HG03135 (cell line): ENCODE results near the gene WWC2.

Source experiments
- ATAC-seq: cut with Tn5 transposase; IDR thresholded peaks from one replicate; pipeline ENCODE4 v1.9.1; 2021; ENCODE audit warnings: mild to moderate bottlenecking, moderate library complexity; ENCODE audit not compliant: unreplicated experiment

The WWC2 gene

DNA sequence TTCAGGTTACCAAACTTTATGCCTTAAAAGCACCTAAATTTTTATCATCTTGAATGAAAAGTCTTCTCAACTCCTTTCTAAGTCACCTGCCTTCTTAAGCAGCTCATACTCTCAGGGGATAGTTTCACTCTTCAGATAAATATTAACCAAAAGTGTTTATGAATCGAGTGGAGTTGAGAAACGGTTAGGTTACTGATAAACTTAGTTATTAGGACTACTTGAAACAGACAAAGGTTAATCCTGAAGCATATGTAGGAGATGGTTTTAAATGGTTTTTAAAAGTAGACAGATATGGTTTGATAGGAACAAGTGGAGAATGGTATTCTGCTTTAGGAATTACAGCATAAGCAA, 188.2 kb downstream of the WWC2 start:
- ATAC-seq, result peak; percentile 80

DNA sequence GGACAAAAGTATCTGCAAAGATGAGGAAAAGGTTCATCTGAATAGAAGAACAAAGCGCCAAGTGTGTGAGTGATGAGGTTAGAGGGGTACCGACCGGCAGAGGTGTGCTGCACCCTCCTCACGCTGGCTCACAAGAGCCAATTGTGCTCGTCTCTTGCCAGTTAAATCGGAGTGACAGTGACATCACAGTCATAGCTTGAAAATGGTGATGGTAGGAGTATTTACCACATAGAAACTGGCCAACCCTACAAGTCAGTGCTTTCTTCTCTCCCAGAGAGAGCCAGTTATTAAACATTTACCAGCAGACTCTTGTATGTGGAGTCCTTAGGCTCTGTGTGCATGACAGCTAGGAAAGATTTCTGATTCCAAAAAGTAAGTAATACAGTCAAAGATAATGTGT, 188.6 kb downstream of the WWC2 start:
- ATAC-seq, result peak; percentile 82

- ATAC-seq, result no peak
Measured at GRCh38 chr4:183288955-183289354, 189.9 kb downstream of the WWC2 start.

DNA sequence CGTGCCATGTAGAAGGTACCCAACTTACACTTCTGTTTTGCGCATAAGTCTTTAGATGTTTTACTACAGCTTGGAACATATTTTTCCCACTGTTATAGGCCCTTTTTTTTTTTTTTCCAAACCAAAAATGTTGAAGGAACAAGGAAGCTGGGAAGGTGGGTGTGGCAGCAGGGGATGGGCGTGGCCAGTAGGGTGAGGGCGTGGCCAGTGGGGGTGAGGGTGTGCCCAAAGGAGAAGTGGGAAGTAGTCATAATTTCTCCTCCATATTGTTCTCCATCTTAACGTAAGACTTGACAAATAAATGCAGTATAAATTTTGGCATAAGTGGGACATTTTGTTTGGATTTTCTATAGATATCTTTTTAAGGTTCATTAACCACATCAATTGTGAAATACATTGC, 190.6 kb downstream of the WWC2 start:
- ATAC-seq, result no peak

DNA sequence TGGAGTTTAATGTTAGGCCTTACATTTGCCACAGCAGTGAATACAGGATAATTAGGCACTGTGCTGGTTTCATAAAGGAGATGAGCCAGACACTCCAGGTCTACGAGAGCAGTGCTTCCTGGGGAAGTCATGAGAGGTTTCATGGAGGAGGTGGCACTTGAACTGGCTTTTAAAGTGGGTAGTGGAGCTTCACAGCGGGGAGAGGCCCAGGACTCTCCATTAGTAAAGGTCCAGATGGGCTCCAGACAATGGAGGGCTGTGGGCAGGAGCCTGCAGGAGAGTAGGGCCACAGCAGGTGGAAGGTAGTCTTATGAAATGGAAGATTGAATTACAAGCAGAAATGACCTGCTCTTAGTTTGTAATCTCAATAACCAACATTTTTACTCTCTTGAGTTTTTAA, 192.0 kb downstream of the WWC2 start:
- no peak for ATAC-seq

DNA sequence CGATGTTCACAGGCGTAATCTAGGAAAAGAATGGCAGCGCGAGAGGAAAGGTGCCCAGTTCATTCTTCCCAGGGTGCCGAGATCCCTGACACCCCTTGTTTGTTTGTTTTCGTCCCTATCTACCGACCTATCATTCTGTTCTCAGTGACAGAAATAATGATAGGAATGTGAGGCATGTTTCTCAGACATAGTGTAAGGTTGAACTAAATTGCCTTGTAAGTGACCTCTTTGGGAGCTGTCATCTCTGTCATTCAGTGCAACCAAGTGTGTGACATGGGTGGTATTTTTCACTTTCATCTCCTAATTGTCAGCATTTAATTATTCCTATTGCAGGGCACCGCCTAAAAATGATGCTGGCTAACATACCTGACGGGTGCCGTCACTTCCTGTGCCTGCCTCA, 196.7 kb downstream of the WWC2 start:
- no peak for ATAC-seq

GRCh38 chr4:183297675-183298074, 198.6 kb downstream of the WWC2 start:
- peak; percentile 87 for ATAC-seq

- no peak for ATAC-seq
Measured at GRCh38 chr4:183299464-183299863, 200.4 kb downstream of the WWC2 start.

DNA sequence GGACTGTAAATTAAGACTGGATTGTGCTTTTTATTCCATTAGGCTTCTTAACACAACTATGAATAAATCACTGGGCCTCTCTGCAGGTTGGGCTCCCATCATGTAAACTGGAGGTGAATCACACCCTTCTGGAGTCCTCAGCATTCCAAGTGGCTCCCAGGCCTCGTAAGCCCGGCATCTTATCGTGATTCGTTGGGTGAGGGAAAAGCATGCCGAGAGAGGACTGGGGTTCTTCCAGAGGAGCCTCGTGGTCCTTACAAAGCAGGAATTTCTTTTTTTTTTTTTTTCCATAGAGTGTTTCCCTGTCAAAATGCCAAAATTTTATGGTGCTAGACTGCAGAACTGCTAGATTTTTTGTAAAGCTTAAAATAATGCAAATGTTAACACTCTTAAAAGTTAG, 201.0 kb downstream of the WWC2 start:
- no peak for ATAC-seq

DNA sequence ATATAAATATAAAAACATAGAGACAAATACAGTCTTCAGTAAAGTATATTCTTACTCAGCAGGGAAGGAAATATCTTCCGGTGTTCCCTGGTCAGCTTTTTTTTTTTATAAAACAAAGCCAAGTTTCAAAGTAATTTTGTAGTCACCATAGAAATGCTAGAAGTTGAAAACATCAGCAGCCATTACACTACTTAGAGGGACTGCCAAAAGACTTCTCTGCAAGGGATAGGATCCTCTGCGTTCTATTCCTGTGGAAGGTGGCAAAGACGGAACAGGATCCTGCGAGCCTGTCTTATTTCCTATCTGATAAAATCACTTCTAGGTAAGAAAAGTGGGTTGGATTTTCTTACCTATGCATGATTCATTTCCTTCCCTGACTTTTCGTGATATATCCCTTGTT, 201.6 kb downstream of the WWC2 start:
- no peak for ATAC-seq

DNA sequence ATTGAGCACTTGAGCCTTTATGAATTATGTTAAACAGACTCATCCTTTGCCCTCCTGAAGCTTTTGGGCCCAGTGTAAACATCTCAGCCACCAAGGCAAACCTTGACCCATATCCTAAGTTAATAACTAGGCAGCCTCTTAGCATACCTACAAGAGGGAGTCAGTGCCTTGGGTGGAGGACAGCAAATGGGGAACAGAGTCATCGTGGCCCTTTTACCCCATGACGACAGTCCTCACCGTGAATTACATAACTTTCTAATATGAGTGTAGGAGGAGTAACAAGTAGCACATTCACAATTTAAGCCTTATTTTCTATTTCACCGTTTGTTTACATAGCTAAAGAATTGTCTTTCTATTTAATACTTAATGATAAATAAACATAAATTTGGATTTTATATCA, 204.2 kb downstream of the WWC2 start:
- ATAC-seq, result no peak

DNA sequence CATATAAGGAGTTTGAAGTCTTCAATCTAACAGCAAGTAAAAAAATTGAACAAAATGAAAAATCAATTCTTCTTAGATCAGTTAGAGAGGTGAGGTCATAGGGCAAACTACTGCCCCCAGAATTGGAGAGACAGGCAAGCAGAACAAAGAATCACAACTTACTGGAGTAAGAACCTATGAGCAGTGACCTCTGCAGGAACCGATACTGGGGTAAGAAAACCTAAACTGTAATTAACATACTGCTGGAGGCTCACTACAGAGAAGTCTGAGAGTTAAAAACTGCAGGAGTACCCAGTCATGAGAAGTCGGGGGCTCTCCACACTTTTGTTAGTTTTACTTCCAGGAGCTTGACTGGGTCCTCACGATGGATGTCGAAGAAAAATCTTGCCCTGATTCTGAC, 205.0 kb downstream of the WWC2 start:
- ATAC-seq, result no peak

GRCh38 chr4:183304538-183304937, 205.5 kb downstream of the WWC2 start:
- no peak for ATAC-seq

GRCh38 chr4:183306811-183307210, 207.8 kb downstream of the WWC2 start:
- no peak for ATAC-seq

DNA sequence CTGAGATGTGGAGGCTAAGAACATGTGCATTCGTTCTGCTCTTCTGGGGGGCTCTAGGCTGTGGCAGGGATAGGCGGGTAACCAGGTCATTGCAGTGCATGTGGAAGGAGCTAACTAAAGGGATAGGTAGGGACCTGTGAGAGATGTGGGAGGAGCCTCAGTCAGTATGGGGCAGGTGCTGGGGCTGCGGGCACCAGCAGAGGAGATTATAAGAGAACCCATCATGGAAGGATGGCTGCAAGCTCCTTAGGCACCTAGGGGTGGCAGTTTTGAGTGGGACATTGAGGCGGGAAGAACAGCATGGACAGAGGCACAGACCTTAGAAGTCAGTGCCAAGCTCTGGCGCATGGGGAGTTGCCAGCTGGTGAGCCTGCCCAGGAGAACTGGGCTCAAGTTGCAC, 213.8 kb downstream of the WWC2 start:
- ATAC-seq, result no peak

- ATAC-seq, result no peak
Measured at GRCh38 chr4:183314336-183314735, 215.3 kb downstream of the WWC2 start.

GRCh38 chr4:183314806-183315205, 215.7 kb downstream of the WWC2 start:
- ATAC-seq, result no peak

- ATAC-seq, result no peak
Measured at GRCh38 chr4:183318656-183319055, 219.6 kb downstream of the WWC2 start.

DNA sequence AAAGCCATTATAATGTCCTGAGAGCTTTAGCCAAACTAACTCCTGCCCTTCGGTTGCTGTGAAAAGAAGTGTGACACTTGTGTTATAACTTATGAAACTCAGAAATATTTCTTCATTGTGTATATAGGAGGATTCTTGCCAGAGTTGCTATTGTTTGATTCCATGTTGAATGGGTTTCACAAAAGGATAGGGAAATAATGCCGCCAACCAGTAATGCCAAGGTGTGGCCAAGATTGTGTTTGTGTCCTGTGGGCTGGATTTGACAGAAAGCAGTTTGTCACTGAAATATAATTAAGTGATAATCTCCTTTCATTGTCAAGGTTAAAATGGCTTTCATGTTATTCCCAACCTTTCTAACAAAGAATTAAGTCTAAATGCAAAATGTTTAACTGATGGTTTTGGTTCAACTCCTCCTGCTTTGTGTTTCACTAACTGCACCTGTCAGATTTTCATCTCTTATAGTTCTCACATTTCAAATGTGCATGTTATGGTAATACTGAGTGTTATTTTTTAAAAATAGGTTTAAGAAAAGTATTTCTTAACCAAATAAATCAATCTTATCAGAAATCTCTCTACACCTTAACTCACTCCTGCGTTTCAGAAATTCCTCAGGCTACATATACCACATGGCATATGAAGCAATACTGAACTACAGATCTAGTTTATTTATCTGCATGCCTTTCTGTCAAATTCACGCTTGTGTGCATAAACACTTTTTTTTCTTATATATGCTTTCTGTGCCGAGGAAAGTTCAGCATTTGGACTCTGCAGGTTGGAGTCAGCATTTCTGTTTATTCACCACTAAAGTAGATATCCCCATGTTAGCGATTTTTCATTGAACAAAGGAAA, 221.4 kb downstream of the WWC2 start, which contains the start of gene CLDN22:
Gene CLDN22 (minus strand): TSS at position 66 of the 849 bp plus-strand sequence. CDS start 58 bp downstream, at position 8.
- no peak for ATAC-seq

DNA sequence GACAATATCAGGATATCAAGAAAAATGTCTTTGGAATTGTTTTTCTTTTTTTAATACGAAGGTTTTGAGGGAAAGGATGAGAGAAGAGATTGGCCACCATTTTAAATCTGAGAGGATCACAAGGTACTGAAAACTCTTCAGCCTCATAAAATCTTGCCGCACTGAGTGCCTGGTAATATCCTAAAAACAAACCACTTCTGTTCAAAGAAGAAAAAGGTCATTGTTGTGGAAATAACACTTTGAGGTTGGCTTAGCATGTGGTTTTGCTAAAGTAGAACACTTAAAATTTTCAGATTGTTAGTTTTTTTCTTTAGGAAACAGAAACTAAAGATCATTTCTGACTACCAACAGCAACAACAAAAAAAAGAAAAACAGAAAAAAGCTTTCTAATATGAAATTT, 222.0 kb downstream of the WWC2 start:
- no peak for ATAC-seq

- no peak for ATAC-seq
Measured at GRCh38 chr4:183321516-183321915, 222.5 kb downstream of the WWC2 start.

- ATAC-seq, result no peak
Measured at GRCh38 chr4:183322326-183322725, 223.3 kb downstream of the WWC2 start, which contains the start of gene CLDN24. CLDN24 (minus strand) TSS chr4:183322426; CDS start chr4:183322426, 0 bp downstream.

GRCh38 chr4:183323295-183323694, 224.2 kb downstream of the WWC2 start:
- no peak for ATAC-seq
